Neural cell (in vitro differentiated cells): Measurements from ENCODE around the gene CRMP1. TPM values are rescaled to one million over a fixed set of nuclear protein-coding genes. Genes with fewer than 3 reads are reported as not detected.

Experiments used
- H2AFZ ChIP-seq: fragments of 200-600, 300-800 bp; sonication (generic), shearing (Covaris generic); 2 replicates; pipeline ENCODE4 v1.6.0; 2014; ENCODE audit warnings: low read depth, mild to moderate bottlenecking, antibody characterized with exemption, low read length, moderate library complexity
- H3F3A ChIP-seq: fragments of 200-600 bp; shearing (Covaris generic); 2 replicates; pipeline ENCODE4 v1.6.1; 2016; ENCODE audit warnings: mild to moderate bottlenecking, moderate library complexity, mixed read lengths, antibody characterized with exemption, low read length; ENCODE audit not compliant: insufficient read depth, poor library complexity, severe bottlenecking
- H3K27ac ChIP-seq: fragments of 200-600, 300-800 bp; sonication (generic), shearing (Covaris generic); 2 replicates; pipeline ENCODE4 v1.5.1; 2014; ENCODE audit warnings: mild to moderate bottlenecking, low read length, moderate library complexity
- H3K27me3 ChIP-seq: fragments of 300-800, 200-600 bp; sonication (generic), shearing (Covaris generic); 2 replicates; pipeline ENCODE4 v1.6.0; 2014; ENCODE audit warnings: mild to moderate bottlenecking, low read depth, low read length, moderate library complexity; ENCODE audit not compliant: insufficient read depth
- H3K36me3 ChIP-seq: fragments of 300-800, 200-600 bp; sonication (generic), shearing (Covaris generic); 2 replicates; pipeline ENCODE4 v1.5.1; 2014; ENCODE audit warnings: mild to moderate bottlenecking, antibody characterized with exemption, low read length, moderate library complexity; ENCODE audit not compliant: insufficient read depth
- H3K4me2 ChIP-seq: fragments of 300-800, 200-600 bp; sonication (generic), shearing (Covaris generic); 2 replicates; pipeline ENCODE4 v1.6.0; 2014; ENCODE audit warnings: mild to moderate bottlenecking, low read length
- H3K4me3 ChIP-seq: fragments of 300-800, 200-600 bp; sonication (generic), shearing (Covaris generic); 2 replicates; pipeline ENCODE4 v1.5.1; 2014; ENCODE audit warnings: mild to moderate bottlenecking, low read length, moderate library complexity
- H3K79me2 ChIP-seq: fragments of 200-600 bp; shearing (Covaris generic); replicated peaks from 2 replicates; pipeline ENCODE4 v1.6.0; 2014; ENCODE audit warnings: mild to moderate bottlenecking, low read length, moderate library complexity; ENCODE audit not compliant: insufficient read depth
- H3K9ac ChIP-seq: fragments of 300-800, 200-600 bp; sonication (generic), shearing (Covaris generic); 2 replicates; pipeline ENCODE4 v1.6.1; 2016; ENCODE audit warnings: mild to moderate bottlenecking, low read length, mixed read lengths
- H3K9me2 ChIP-seq: fragments of 200-600 bp; shearing (Covaris generic); 2 replicates; pipeline ENCODE4 v1.6.1; 2016; ENCODE audit warnings: mild to moderate bottlenecking, low read length, mixed read lengths; ENCODE audit not compliant: insufficient read depth
- H3K9me3 ChIP-seq: fragments of 200-600, 300-800 bp; sonication (generic), shearing (Covaris generic); 2 replicates; pipeline ENCODE4 v1.6.1; 2016; ENCODE audit warnings: mild to moderate bottlenecking, mixed run types, low read length, moderate library complexity, mixed read lengths
- H4K20me1 ChIP-seq: fragments of 200-600 bp; shearing (Covaris generic); 2 replicates; pipeline ENCODE4 v1.6.1; 2016; ENCODE audit warnings: mild to moderate bottlenecking, mixed run types; ENCODE audit not compliant: insufficient read depth
- EP300 ChIP-seq: fragments of 450-650 bp; conservative IDR thresholded peaks from 2 replicates; pipeline ENCODE4 v1.6.1; 2014; ENCODE audit warnings: antibody characterized with exemption, mild to moderate bottlenecking, moderate library complexity; ENCODE audit not compliant: poor library complexity, severe bottlenecking
- EZH2 ChIP-seq: fragments of 200-600, 300-800 bp; shearing (Covaris generic), sonication (generic); IDR thresholded peaks from 2 replicates; pipeline ENCODE4 v1.6.1; 2014; ENCODE audit warnings: antibody characterized with exemption, low read length, borderline replicate concordance, mild to moderate bottlenecking; ENCODE audit not compliant: insufficient read depth, poor library complexity, severe bottlenecking
- MXI1 ChIP-seq: fragments of 450-650 bp; conservative IDR thresholded peaks from 2 replicates; pipeline ENCODE4 v1.6.1; 2014; ENCODE audit warnings: antibody characterized with exemption, mild to moderate bottlenecking; ENCODE audit not compliant: poor library complexity, severe bottlenecking
- POLR2AphosphoS5 ChIP-seq: IDR thresholded peaks from 2 replicates; pipeline ENCODE4 v1.6.1; 2012
- RAD21 ChIP-seq: fragments of 450-650 bp; conservative IDR thresholded peaks from 2 replicates; pipeline ENCODE4 v1.6.1; 2014; ENCODE audit warnings: antibody characterized with exemption, mild to moderate bottlenecking, moderate library complexity
- SMC3 ChIP-seq: fragments of 450-650 bp; conservative IDR thresholded peaks from 2 replicates; pipeline ENCODE4 v1.6.1; 2014; ENCODE audit warnings: antibody characterized with exemption, mild to moderate bottlenecking, moderate library complexity; ENCODE audit not compliant: poor library complexity
- TAF1 ChIP-seq: IDR thresholded peaks from 2 replicates; pipeline ENCODE4 v1.6.1; 2012; ENCODE audit warnings: low read depth
- polyA plus RNA-seq: library from polyadenylated mRNA; depleted of rRNA; stranded (reverse); fragments of >200 nt; gene quantifications from 2 replicates; pipeline ENCODE4 v1.2.3, GENCODE V29; 2014
- TF ChIP-seq, protein P1 (sequence below): fragments of 450-650 bp; IDR thresholded peaks from 2 replicates; pipeline ENCODE4 v1.5.1; 2014; ENCODE audit warnings: antibody characterized with exemption, mild to moderate bottlenecking, moderate library complexity; ENCODE audit not compliant: poor library complexity, severe bottlenecking
- TF ChIP-seq, protein P2 (sequence below): IDR thresholded peaks from 2 replicates; pipeline ENCODE4 v1.6.1; 2012; ENCODE audit warnings: borderline replicate concordance

The CRMP1 gene
- polyA plus RNA-seq, 1 donor from 2014 or later = 642 TPM

DNA sequence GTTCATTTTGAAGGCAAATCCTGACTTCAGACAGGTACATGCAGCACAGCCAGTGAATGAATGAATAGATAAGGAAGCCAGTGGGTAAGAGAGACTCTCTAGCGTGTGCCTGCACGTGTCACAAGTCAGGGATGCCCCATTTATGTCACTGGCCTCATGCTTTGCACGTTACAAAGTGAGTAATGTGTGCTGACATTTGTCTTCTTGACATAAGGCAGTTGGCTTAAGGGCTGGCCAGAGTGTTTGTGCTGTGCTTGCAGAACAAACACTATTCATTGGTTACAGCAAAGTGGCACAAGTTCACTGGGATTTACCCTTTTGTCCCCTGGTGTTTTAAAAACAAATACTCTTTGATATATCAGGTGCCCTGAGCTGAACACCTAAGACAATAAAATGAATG, 55.9 kb downstream of the CRMP1 start:
- Histone ChIP-seq H4K20me1 (no peaks in the 10 kb centered on the region), H3K36me3 (peaks cover 17% of the 10 kb centered on the region), H3K9ac (no peak overlapping the region), H3K79me2 (no peaks in the 10 kb centered on the region), H3K9me3 (no peaks in the 10 kb centered on the region), H3K27me3 (no peaks in the 10 kb centered on the region), H2AFZ (no peak overlapping the region), H3F3A (no peaks in the 10 kb centered on the region), H3K4me2 (no peak overlapping the region), H3K4me3 (no peak overlapping the region), H3K27ac (no peak overlapping the region), H3K9me2 (no peaks in the 10 kb centered on the region)
- no peak for TF ChIP-seq EZH2
- no peak for TF ChIP-seq RAD21
- TF ChIP-seq, protein P1, sequence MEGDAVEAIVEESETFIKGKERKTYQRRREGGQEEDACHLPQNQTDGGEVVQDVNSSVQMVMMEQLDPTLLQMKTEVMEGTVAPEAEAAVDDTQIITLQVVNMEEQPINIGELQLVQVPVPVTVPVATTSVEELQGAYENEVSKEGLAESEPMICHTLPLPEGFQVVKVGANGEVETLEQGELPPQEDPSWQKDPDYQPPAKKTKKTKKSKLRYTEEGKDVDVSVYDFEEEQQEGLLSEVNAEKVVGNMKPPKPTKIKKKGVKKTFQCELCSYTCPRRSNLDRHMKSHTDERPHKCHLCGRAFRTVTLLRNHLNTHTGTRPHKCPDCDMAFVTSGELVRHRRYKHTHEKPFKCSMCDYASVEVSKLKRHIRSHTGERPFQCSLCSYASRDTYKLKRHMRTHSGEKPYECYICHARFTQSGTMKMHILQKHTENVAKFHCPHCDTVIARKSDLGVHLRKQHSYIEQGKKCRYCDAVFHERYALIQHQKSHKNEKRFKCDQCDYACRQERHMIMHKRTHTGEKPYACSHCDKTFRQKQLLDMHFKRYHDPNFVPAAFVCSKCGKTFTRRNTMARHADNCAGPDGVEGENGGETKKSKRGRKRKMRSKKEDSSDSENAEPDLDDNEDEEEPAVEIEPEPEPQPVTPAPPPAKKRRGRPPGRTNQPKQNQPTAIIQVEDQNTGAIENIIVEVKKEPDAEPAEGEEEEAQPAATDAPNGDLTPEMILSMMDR = no peak
- TF ChIP-seq, protein P2, sequence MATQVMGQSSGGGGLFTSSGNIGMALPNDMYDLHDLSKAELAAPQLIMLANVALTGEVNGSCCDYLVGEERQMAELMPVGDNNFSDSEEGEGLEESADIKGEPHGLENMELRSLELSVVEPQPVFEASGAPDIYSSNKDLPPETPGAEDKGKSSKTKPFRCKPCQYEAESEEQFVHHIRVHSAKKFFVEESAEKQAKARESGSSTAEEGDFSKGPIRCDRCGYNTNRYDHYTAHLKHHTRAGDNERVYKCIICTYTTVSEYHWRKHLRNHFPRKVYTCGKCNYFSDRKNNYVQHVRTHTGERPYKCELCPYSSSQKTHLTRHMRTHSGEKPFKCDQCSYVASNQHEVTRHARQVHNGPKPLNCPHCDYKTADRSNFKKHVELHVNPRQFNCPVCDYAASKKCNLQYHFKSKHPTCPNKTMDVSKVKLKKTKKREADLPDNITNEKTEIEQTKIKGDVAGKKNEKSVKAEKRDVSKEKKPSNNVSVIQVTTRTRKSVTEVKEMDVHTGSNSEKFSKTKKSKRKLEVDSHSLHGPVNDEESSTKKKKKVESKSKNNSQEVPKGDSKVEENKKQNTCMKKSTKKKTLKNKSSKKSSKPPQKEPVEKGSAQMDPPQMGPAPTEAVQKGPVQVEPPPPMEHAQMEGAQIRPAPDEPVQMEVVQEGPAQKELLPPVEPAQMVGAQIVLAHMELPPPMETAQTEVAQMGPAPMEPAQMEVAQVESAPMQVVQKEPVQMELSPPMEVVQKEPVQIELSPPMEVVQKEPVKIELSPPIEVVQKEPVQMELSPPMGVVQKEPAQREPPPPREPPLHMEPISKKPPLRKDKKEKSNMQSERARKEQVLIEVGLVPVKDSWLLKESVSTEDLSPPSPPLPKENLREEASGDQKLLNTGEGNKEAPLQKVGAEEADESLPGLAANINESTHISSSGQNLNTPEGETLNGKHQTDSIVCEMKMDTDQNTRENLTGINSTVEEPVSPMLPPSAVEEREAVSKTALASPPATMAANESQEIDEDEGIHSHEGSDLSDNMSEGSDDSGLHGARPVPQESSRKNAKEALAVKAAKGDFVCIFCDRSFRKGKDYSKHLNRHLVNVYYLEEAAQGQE = no peak
- no peak for TF ChIP-seq SMC3
- no peak for TF ChIP-seq TAF1
- TF ChIP-seq MXI1 = no peak
- no peak for TF ChIP-seq EP300
- TF ChIP-seq POLR2AphosphoS5 = no peak

DNA sequence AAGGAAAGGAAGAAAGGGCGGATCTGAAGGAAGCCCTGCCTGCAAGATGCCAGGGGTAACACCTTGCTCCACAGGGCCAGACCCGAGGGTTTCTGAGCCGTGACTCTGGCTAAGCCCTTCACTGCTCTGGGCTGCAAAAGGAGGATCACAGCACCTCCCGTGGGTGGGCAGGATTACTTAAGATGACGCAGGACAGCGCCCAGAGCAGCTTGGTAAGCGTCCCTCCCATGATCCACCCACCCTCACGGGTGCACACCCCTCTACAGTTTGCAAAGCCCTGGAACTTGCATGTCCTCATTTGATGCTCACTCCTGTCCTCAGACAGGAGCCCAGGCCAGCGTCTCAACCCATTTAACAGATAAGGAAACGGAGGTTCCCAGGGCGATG, 64.9 kb downstream of the CRMP1 start:
- Histone ChIP-seq H3K36me3 (peaks cover 29% of the 10 kb centered on the region), H3K27ac (no peak overlapping the region), H4K20me1 (no peaks in the 10 kb centered on the region), H3K9ac (no peak overlapping the region), H2AFZ (no peak overlapping the region), H3F3A (no peaks in the 10 kb centered on the region), H3K4me3 (no peak overlapping the region), H3K9me2 (no peaks in the 10 kb centered on the region), H3K4me2 (no peak overlapping the region), H3K79me2 (no peaks in the 10 kb centered on the region), H3K9me3 (no peaks in the 10 kb centered on the region), H3K27me3 (no peaks in the 10 kb centered on the region)
- TF ChIP-seq SMC3 (no peak), RAD21 (no peak), POLR2AphosphoS5 (no peak), TAF1 (no peak), MXI1 (no peak), EP300 (no peak), EZH2 (no peak)
- TF ChIP-seq, protein P2 = no peak
- TF ChIP-seq, protein P1 = no peak
